ENCODE results near the gene VSTM2B. TPM values are rescaled to one million over a fixed set of nuclear protein-coding genes. Genes with fewer than 3 reads are reported as not detected.

VSTM2B gene
- total RNA-seq, 4 donors from 2014 or later: not detected

GRCh38 chr19:29545866-29546582 lies 20.2 kb downstream of the VSTM2B start:
- TF ChIP-seq CTCF (IDR thresholded peaks at IDR 0.05) (no peak), POLR2A (IDR thresholded peaks at IDR 0.05) (no peak)
- no peaks in the 10 kb centered on the region for H3K36me3 ChIP-seq
- no peak for DNase-seq
- no peak overlapping the region for H3K27ac ChIP-seq
- intact Hi-C loops (cut with DNase I): no loop called here
- no peak overlapping the region for H3K4me3 ChIP-seq
- no peaks in the 10 kb centered on the region for H3K4me1 ChIP-seq
- H3K9me3 ChIP-seq: no peaks in the 10 kb centered on the region
- peaks cover 0 to 15% (median 0%) of the 10 kb centered on the region in 4 donors for H3K27me3 ChIP-seq
- WGBS, 2 donors: 79 to 85% methylated on average over 6 of the region's 8 CpGs

DNA sequence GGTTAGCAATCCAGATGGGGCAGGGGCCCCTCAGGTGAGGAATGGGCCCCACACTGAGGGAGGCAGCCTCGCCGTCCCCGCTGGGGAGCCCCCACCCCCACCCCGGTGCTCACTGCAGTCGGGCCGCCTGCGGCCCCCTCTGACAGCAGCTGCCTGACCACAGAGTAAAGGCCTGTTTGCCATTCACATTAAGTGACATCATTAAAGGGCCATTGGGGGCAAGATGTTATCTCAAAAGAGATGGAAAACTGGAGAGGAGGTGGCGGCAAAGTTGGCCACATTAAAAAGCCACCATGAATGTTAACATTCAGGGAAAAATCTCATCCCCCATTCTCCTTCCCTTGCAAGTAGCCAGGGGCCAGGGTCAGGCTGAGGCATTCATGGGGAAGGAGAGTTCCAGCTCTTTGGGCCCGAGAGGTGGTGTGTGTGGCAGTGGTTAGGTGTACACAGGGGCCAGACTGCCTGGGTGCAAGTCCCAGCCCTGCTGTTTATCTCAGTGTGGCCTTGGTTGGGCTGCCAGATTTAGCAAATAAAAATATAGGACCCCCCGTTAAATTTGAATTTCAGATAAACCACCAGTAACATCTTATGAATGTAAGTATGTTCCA lies 20.9 kb downstream of the VSTM2B start:
- no peak overlapping the region for H3K27ac ChIP-seq
- TF ChIP-seq POLR2A (IDR thresholded peaks at IDR 0.05) (no peak), CTCF (IDR thresholded peaks at IDR 0.05) (no peak)
- no peaks in the 10 kb centered on the region for H3K36me3 ChIP-seq
- no peaks in the 10 kb centered on the region for H3K4me1 ChIP-seq
- peaks cover 0 to 14% (median 0%) of the 10 kb centered on the region in 4 donors for H3K27me3 ChIP-seq
- WGBS, 2 donors: 36 to 81% methylated on average over 3 to 8 of the region's 10 CpGs
- no peaks in the 10 kb centered on the region for H3K9me3 ChIP-seq
- H3K4me3 ChIP-seq: no peak overlapping the region
- intact Hi-C loops (cut with DNase I): no loop called here
- DNase-seq: no peak

GRCh38 chr19:29547361-29547960 lies 21.7 kb downstream of the VSTM2B start:
- H3K27ac ChIP-seq: no peak overlapping the region
- no peaks in the 10 kb centered on the region for H3K4me1 ChIP-seq
- intact Hi-C loops (cut with DNase I): no loop called here
- 64 to 76% methylated on average over 6 to 7 of the region's 7 CpGs for WGBS, 2 donors
- peaks cover 0 to 17% (median 0%) of the 10 kb centered on the region in 4 donors for H3K27me3 ChIP-seq
- no peak for TF ChIP-seq CTCF (IDR thresholded peaks at IDR 0.05)
- no peak for TF ChIP-seq POLR2A (IDR thresholded peaks at IDR 0.05)
- no peaks in the 10 kb centered on the region for H3K9me3 ChIP-seq
- no peak for DNase-seq
- H3K36me3 ChIP-seq: no peaks in the 10 kb centered on the region
- H3K4me3 ChIP-seq: no peak overlapping the region

- WGBS, 2 donors: 50 to 64% methylated on average over 7 to 8 of the region's 8 CpGs
- H3K9me3 ChIP-seq: no peaks in the 10 kb centered on the region
- no peak overlapping the region for H3K27ac ChIP-seq
- no peaks in the 10 kb centered on the region for H3K4me1 ChIP-seq
- intact Hi-C loops (cut with DNase I): no loop called here
- no peaks in the 10 kb centered on the region for H3K36me3 ChIP-seq
- H3K27me3 ChIP-seq: peaks cover 0 to 19% (median 0%) of the 10 kb centered on the region in 4 donors
- H3K4me3 ChIP-seq: no peak overlapping the region
- DNase-seq: no peak
- no peak for TF ChIP-seq CTCF (IDR thresholded peaks at IDR 0.05)
- TF ChIP-seq POLR2A (IDR thresholded peaks at IDR 0.05): no peak
Observed at GRCh38 chr19:29547981-29548380, 22.2 kb downstream of the VSTM2B start.

DNA sequence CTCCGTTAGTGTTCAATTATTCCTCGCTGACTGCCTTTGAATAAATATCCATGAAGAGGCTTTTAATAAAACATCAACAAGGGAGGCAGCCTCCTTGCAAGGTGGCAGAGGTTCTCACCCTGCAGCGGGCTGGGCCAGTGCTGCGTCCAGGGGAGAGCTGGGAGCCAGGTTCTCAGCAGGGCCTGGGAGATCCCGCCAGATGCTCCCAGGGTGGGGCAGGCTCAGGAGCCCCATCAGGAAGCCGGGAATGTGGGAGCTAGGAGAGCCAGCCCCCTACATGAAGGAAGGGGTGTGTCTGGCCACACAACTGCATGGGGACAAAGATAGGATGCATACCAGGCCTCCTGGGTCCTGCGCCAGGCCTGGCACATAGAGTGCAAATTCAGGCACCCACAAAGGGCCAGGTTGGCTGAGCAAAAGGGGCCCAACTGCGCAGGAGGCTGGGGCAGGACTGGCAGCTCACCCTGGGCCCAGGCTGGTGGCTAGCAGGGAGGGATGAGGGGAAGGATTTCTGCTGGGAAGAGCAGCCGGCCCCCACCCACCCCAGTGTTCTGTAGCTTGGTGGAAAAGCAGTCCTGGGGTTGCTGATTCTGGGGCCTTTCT lies 22.8 kb downstream of the VSTM2B start:
- Histone ChIP-seq H3K9me3 (no peaks in the 10 kb centered on the region), H3K4me1 (no peaks in the 10 kb centered on the region), H3K36me3 (no peaks in the 10 kb centered on the region), H3K4me3 (no peak overlapping the region), H3K27ac (no peak overlapping the region), H3K27me3 (peaks cover 0 to 19% (median 0%) of the 10 kb centered on the region in 4 donors)
- no peak for DNase-seq
- TF ChIP-seq POLR2A (IDR thresholded peaks at IDR 0.05): no peak
- no peak for TF ChIP-seq CTCF (IDR thresholded peaks at IDR 0.05)
- WGBS, 2 donors: 63 to 90% methylated on average over 5 to 6 of the region's 9 CpGs
- intact Hi-C loops (cut with DNase I): no loop called here
